Neuronal stem cell (in vitro differentiated cells): ENCODE results near the gene TAT. TPM values are rescaled to one million over a fixed set of nuclear protein-coding genes. Genes with fewer than 3 reads are reported as not detected.

Experiments used
- DNase-seq: peaks from one replicate; pipeline ENCODE4 v3.0.0-alpha.2; 2013; ENCODE audit warnings: low spot score
- H2AFZ ChIP-seq: one replicate; pipeline ENCODE4 v1.6.1; 2013; ENCODE audit warnings: mild to moderate bottlenecking, low read length, inconsistent platforms
- H2AK5ac ChIP-seq: 2 replicates; pipeline ENCODE4 v1.6.1; 2013; ENCODE audit warnings: low read depth, mild to moderate bottlenecking, inconsistent platforms, low read length, moderate library complexity, mixed read lengths
- H2BK120ac ChIP-seq: 2 replicates; pipeline ENCODE4 v1.6.1; 2013; ENCODE audit warnings: low read depth, mild to moderate bottlenecking, inconsistent platforms, low read length, moderate library complexity, mixed read lengths
- H2BK12ac ChIP-seq: one replicate; pipeline ENCODE4 v1.6.1; 2013; ENCODE audit warnings: low read length, inconsistent platforms
- H2BK15ac ChIP-seq: 2 replicates; pipeline ENCODE4 v1.6.1; 2013; ENCODE audit warnings: mild to moderate bottlenecking, low read length, inconsistent platforms, mixed read lengths
- H2BK5ac ChIP-seq: one replicate; pipeline ENCODE4 v1.6.1; 2013; ENCODE audit warnings: inconsistent platforms, mild to moderate bottlenecking, low read length, moderate library complexity
- H3K14ac ChIP-seq: one replicate; pipeline ENCODE4 v1.6.1; 2013; ENCODE audit warnings: low read length, inconsistent platforms
- H3K18ac ChIP-seq: 2 replicates; pipeline ENCODE4 v1.6.1; 2013; ENCODE audit warnings: low read length, inconsistent platforms
- H3K23ac ChIP-seq: 2 replicates; pipeline ENCODE4 v1.6.1; 2013; ENCODE audit warnings: low read depth, mild to moderate bottlenecking, mixed read lengths, low read length, inconsistent platforms; ENCODE audit not compliant: poor library complexity
- H3K27ac ChIP-seq: replicated peaks from 3 replicates; pipeline ENCODE4 v1.5.1; 2013; ENCODE audit warnings: low read length, inconsistent platforms
- H3K27me3 ChIP-seq, 3 experiments: 2 replicates each; pipeline ENCODE4 v1.6.1; 2013; ENCODE audit warnings: low read length in 3 of 3, mild to moderate bottlenecking in 2 of 3, inconsistent platforms in 1 of 3, low read depth in 1 of 3, mixed read lengths in 1 of 3, moderate library complexity in 1 of 3; ENCODE audit not compliant: control insufficient read depth in 3 of 3, insufficient read depth in 3 of 3
- H3K36me3 ChIP-seq, 2 donors: replicated peaks in 1 of 2; 2 replicates each; pipeline ENCODE4 v1.6.1; 2013; ENCODE audit warnings: low read length in 2 of 2; ENCODE audit not compliant: control insufficient read depth in 2 of 2, insufficient read depth in 2 of 2
- H3K4ac ChIP-seq: 2 replicates; pipeline ENCODE4 v1.6.1; 2013; ENCODE audit warnings: inconsistent platforms, mild to moderate bottlenecking, low read length, moderate library complexity
- H3K4me1 ChIP-seq, 2 donors: 1 replicate in 1 of 2; 2 replicates in 1 of 2; pipeline ENCODE4 v1.6.1; 2013; ENCODE audit warnings: low read length in 2 of 2, low read depth in 1 of 2; ENCODE audit not compliant: control insufficient read depth in 2 of 2, insufficient read depth in 1 of 2
- H3K4me2 ChIP-seq: one replicate; pipeline ENCODE4 v1.6.1; 2013; ENCODE audit warnings: mild to moderate bottlenecking, low read length, inconsistent platforms; ENCODE audit not compliant: insufficient read depth, poor library complexity, severe bottlenecking
- H3K4me3 ChIP-seq, 2 donors: 2 replicates each; pipeline ENCODE4 v1.5.1; 2013; ENCODE audit warnings: low read length in 2 of 2, mild to moderate bottlenecking in 2 of 2, inconsistent platforms in 1 of 2, moderate library complexity in 1 of 2
- H3K79me1 ChIP-seq: one replicate; pipeline ENCODE4 v1.6.1; 2013; ENCODE audit warnings: low read depth, mild to moderate bottlenecking, inconsistent platforms, low read length, moderate library complexity
- H3K9ac ChIP-seq: one replicate; pipeline ENCODE4 v1.6.1; 2013; ENCODE audit warnings: mild to moderate bottlenecking, low read depth, low read length, inconsistent platforms; ENCODE audit not compliant: poor library complexity
- H3K9me3 ChIP-seq, 2 donors: replicated peaks in 1 of 2; 2 replicates each; pipeline versions ENCODE3 to v1.6.1; 2013; ENCODE audit warnings: low read length in 2 of 2, mild to moderate bottlenecking in 2 of 2, inconsistent platforms in 1 of 2, low read depth in 1 of 2, mixed read lengths in 1 of 2, moderate library complexity in 1 of 2; ENCODE audit not compliant: control insufficient read depth in 2 of 2, insufficient read depth in 1 of 2
- H4K8ac ChIP-seq: one replicate; pipeline ENCODE4 v1.6.1; 2013; ENCODE audit warnings: low read depth, mild to moderate bottlenecking, inconsistent platforms, low read length, moderate library complexity
- H4K91ac ChIP-seq: one replicate; pipeline ENCODE4 v1.6.1; 2013; ENCODE audit warnings: low read length, low read depth, mild to moderate bottlenecking, inconsistent platforms; ENCODE audit not compliant: poor library complexity
- WGBS, 2 donors: extraction: QIAGEN DNeasy Blood & Tissue Kit; methylation state at CpG; one replicate each; pipeline ENCODE4 v1.1.7; 2013; ENCODE audit warnings: missing lambda C conversion rate in 2 of 2, mixed read lengths in 1 of 2; ENCODE audit not compliant: insufficient read length in 2 of 2, insufficient replicate concordance in 1 of 2; ENCODE audit errors: extremely low coverage in 2 of 2; 5-methylcytosine and 5-hydroxymethylcytosine counted together
- small RNA-seq: library from polyadenylated mRNA; stranded (forward); fragments of <200 nt; extraction: miRNeasy Mini kit (QIAGEN cat#:217004); gene quantifications from one replicate; pipeline ENCODE3, GENCODE V24; 2013; ENCODE audit not compliant: insufficient read depth

TAT gene

GRCh38 chr16:71520550-71520949 is 56.3 kb downstream of the TAT start:
- Histone ChIP-seq H3K79me1 (no peaks in the 10 kb centered on the region), H2BK15ac (no peak overlapping the region), H3K27ac (no peak overlapping the region), H3K23ac (no peak overlapping the region), H2BK5ac (no peak overlapping the region), H4K91ac (no peak overlapping the region), H3K14ac (no peak overlapping the region), H3K18ac (no peak overlapping the region), H3K4me3 (no peak overlapping the region), H3K36me3 (no peaks in the 10 kb centered on the region), H2BK12ac (no peak overlapping the region), H3K4ac (no peak overlapping the region), H3K4me2 (no peak overlapping the region), H3K9ac (no peak overlapping the region), H3K27me3 (no peaks in the 10 kb centered on the region), H2BK120ac (no peak overlapping the region), H2AFZ (no peak overlapping the region), H4K8ac (no peak overlapping the region), H3K4me1 (peaks cover 0 to 3% of the 10 kb centered on the region in 2 donors), H2AK5ac (no peak overlapping the region), H3K9me3 (no peaks in the 10 kb centered on the region)
- WGBS, 2 donors = no CpG with 5 or more reads among the region's 3 CpGs
- DNase-seq = no peak

Small RNA genes lying within 50 kb of the gene (small RNA-seq; reads per million reads assigned to genes)
- not detected for gene RNU6-1061P
